AG04449 (cell line): ENCODE data around the gene IFI35.
"Not testable (repeated sequence)": the region's sequence is repeated elsewhere in the genome, so short reads cannot be mapped to it uniquely, and the experiment has no call there.

Experiments used
- CTCF ChIA-PET: fragments of 350-600 bp; formaldehyde crosslinking; extraction: SDS; loops from one replicate; lab custom pipeline; 2021; ENCODE audit warnings: antibody characterized with exemption; lab: Yijun Ruan, JAX
- POLR2A ChIA-PET: fragments of 400-600, 350-600 bp; formaldehyde crosslinking; extraction: SDS; loops from one replicate; lab custom pipeline; 2020; ENCODE audit warnings: antibody characterized with exemption, inconsistent platforms; lab: Yijun Ruan, JAX
- DNase-seq: peaks from one replicate; pipeline ENCODE4 v3.0.0-alpha.2; 2010; ENCODE audit warnings: low read depth, low spot score
- H3K4me3 ChIP-seq: 2 replicates; pipeline ENCODE4 v1.5.1; 2011; ENCODE audit warnings: low read depth, mild to moderate bottlenecking, control low read depth, low read length
- CTCF ChIP-seq: IDR thresholded peaks from one replicate; pipeline ENCODE4 v1.5.1; 2011; ENCODE audit warnings: mild to moderate bottlenecking, moderate library complexity, low read length, control low read depth, inconsistent platforms; ENCODE audit not compliant: insufficient read depth; ENCODE audit errors: missing control alignments

The IFI35 gene

DNA sequence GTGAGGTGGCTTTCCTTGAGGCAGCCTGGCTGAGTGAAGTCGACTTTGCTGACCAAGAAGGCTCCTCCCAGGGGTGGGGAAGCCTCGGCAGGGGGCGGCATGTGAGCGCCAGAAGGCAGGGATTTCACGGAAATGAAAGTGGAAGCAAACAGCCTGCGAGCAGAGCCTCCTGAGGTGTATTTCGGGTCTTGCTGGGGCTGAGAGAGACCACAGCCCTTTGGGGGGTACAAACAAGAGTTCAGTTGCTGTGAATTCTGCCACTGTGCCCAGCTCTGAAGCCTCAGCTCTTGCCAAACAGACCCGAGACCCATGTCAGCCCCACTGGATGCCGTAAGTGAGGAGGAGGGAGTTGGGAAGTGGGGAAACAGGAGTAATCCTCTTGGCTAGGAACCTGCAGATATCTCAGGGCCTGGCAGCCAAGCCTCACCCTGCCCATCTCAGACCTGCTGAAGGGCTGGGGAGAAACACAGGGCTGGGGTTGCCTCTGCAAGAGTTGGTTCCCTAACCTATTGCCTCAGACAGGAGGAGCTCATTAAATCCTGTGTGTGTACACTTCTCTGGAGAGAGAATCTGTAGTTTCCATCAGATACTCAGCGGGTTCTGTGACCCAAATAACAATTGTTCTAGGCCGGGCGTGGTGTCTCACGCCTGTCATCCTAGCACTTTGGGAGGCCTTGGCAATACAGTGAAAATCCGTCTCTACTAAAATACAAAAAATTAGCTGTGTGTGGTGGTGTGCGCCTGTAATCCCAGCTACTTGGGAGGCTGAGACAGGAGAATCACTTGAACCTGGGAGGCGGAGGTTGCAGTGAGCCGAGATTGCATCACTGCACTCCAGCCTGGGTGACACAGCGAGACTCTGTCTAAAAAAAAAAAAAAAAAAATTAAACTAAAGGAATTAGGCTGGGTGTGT lies at the start of gene IFI35:
Gene IFI35 (plus strand): TSS at position 146 of the 913 bp plus-strand sequence. CDS start 164 bp downstream, at position 310.
- ChIA-PET CTCF (interaction anchor here (1.0 to 1.9 kb wide), 4 partner anchors 9 to 308 kb away, joined by 3 to 13 read pairs (median 4); partner anchors contain the start of gene RPL27), POLR2A (interaction anchor here (1.0 to 2.8 kb wide), 3 partner anchors 9 to 17 kb away, joined by 3 to 22 read pairs (median 5); partner anchors contain the start of gene RPL27)
- peak; percentile 44 for TF ChIP-seq CTCF
- peak within 1 kb of the TSS; percentile 77 for H3K4me3 ChIP-seq
- no peak for DNase-seq

DNA sequence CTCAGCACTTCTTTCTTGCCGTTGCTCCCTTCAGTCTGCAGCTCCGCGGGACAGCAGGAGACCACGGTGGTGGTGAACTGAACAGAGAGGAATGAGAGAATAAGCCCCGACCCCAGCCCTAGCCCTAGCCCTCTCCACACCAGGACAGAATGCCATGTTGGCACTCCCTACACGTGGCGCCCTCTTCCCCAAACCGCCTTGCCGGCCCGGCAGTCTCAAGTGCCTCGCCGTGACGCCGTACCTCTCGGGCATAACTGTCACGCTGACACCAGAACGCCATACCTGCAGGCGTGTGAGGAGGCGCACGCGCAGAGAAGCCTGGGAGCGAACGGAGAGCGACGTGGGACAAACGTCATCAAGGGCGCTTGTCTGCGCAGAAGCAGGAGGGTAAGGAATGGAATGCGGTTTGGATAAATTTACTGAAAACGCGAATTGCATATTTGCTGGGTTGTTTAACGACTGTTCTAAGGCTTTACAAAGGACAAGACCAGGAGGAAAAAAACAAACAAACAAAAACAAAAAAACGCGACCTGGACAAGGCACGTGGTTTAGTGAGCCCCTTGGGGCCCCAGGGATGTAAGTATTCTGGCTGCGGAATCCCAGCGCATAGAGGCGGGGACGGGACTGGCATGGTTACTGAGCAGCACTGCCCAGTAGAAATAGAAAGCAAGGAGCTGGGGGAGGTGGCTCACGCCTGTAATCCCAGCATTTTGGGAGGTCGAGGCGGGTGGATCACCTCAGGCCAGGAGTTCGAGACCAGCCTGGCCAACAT lies 42.2 kb upstream of the IFI35 start, which contains the start of gene AARSD1:
Gene AARSD1 (minus strand): TSS at position 294 of the 772 bp plus-strand sequence. CDS start 14 bp downstream, at position 280.
- POLR2A ChIA-PET, result interaction anchor here (0.6 to 1.0 kb wide), 3 partner anchors 11 to 34 kb away, joined by 3 to 4 read pairs (median 3); partner anchors contain the start of gene RPL27
- no peak for TF ChIP-seq CTCF
- peak; percentile 71 for DNase-seq
- peak within 1 kb of the TSS; percentile 91 for H3K4me3 ChIP-seq
- CTCF ChIA-PET, result interaction anchor here (0.8 to 1.5 kb wide), 5 partner anchors 9 to 44 kb away, joined by 3 to 4 read pairs (median 4); no protein-coding TSS in a partner anchor

- no peak for DNase-seq
- ChIA-PET POLR2A (no interaction called here), CTCF (interaction anchor here (0.7 to 2.5 kb wide), 3 partner anchors 11 to 120 kb away, joined by 3 to 8 read pairs (median 3); partner anchors contain the start of gene RPL27)
- no peak for TF ChIP-seq CTCF
- H3K4me3 ChIP-seq, result no peak overlapping the region
Measured at GRCh38 chr17:42967925-42968324, 38.7 kb upstream of the IFI35 start.

- ChIA-PET POLR2A (no interaction called here), CTCF (interaction anchor here (1.1 to 2.5 kb wide), 3 partner anchors 18 to 121 kb away, joined by 3 to 8 read pairs (median 3); partner anchors contain the start of gene RPL27)
- TF ChIP-seq CTCF, result no peak
- H3K4me3 ChIP-seq, result no peak overlapping the region
- no peak for DNase-seq
Measured at GRCh38 chr17:42969001-42969581, 37.5 kb upstream of the IFI35 start.

DNA sequence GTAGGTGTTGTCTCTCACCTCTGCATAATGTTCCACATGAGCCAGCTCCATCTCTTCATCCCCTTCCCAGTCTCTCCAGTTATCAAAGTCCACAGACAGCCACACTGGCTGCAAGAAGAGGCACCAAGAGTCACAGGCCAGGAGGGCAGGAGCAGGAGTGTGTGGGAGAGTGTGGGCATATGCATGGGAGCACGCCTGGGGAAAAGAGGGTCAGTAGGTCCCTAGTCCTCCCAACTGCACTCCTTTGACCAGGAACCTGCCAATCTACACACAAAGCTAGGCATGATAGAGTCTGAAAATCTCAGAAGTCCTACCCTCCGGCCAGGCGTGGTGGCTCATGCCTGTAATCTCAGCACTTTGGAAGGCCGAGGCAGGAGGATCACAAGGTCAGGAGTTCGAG lies 35.0 kb upstream of the IFI35 start:
- CTCF ChIA-PET, result interaction anchor here (0.8 kb wide), 1 partner anchor 26 kb away, joined by 3 read pairs; no protein-coding TSS in a partner anchor
- POLR2A ChIA-PET, result no interaction called here
- H3K4me3 ChIP-seq, result no peak overlapping the region
- no peak for TF ChIP-seq CTCF
- DNase-seq, result no peak

- H3K4me3 ChIP-seq, CTCF ChIA-PET, DNase-seq, POLR2A ChIA-PET: not testable (repeated sequence)
Measured at GRCh38 chr17:42973323-42973722, 33.3 kb upstream of the IFI35 start.
